Posterior vena cava (tissue), 2 donors: ENCODE data around the gene ZAR1L. TPM values are rescaled to one million over a fixed set of nuclear protein-coding genes. Genes with fewer than 3 reads are reported as not detected.
"Not testable (repeated sequence)": the region's sequence is repeated elsewhere in the genome, so short reads cannot be mapped to it uniquely, and the experiment has no call there.

ENCODE experiments used
- DNase-seq: peaks from one replicate; pipeline ENCODE4 v3.0.0-alpha.2; 2020; ENCODE audit warnings: low spot score
- intact Hi-C, 2 donors: fragments of 100-400 bp; cut with DNase I; formaldehyde crosslinking; loops; one replicate each; pipeline versions ENCODE4 v1.14.1 to v1.14.2; 2022 to 2023
- long read RNA-seq, 2 donors: library from polyadenylated mRNA; unstranded; transcript quantifications; one replicate each; pipeline ENCODE4 v2.0.0, GENCODE V29; 2020 to 2021
- total RNA-seq, 2 donors: library from RNA; stranded (reverse); fragmentation: NEBNext Ultra II Directional; extraction: Animal tissue kit (Norgen Biotek cat#: 25700); gene quantifications; one replicate each; pipeline ENCODE4 v1.2.1, GENCODE V29; 2021
- donor health status: DM: yes; HTN: yes; CAD: no.
- donor health status: DM: yes; HTN: yes; CAD: no.

Gene ZAR1L, protein sequence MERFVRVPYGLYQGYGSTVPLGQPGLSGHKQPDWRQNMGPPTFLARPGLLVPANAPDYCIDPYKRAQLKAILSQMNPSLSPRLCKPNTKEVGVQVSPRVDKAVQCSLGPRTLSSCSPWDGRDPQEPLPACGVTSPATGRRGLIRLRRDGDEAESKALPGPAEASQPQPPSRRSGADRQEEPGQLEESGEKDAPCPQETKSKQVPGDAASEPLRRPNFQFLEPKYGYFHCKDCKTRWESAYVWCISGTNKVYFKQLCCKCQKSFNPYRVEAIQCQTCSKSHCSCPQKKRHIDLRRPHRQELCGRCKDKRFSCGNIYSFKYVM
- not detected for total RNA-seq
- long read RNA-seq, donor 1, result 0 reads
- long read RNA-seq, donor 2, result 0 reads

DNA sequence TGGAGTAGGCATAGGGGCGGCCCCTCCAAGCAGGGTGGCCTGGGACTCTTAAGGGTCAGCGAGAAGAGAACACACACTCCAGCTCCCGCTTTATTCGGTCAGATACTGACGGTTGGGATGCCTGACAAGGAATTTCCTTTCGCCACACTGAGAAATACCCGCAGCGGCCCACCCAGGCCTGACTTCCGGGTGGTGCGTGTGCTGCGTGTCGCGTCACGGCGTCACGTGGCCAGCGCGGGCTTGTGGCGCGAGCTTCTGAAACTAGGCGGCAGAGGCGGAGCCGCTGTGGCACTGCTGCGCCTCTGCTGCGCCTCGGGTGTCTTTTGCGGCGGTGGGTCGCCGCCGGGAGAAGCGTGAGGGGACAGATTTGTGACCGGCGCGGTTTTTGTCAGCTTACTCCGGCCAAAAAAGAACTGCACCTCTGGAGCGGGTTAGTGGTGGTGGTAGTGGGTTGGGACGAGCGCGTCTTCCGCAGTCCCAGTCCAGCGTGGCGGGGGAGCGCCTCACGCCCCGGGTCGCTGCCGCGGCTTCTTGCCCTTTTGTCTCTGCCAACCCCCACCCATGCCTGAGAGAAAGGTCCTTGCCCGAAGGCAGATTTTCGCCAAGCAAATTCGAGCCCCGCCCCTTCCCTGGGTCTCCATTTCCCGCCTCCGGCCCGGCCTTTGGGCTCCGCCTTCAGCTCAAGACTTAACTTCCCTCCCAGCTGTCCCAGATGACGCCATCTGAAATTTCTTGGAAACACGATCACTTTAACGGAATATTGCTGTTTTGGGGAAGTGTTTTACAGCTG is at the start of gene ZAR1L, which contains the start of gene BRCA2:
Gene ZAR1L (minus strand): TSS at position 126 of the 790 bp plus-strand sequence. CDS start 3,438 bp downstream, outside the sequence.
Gene BRCA2 (plus strand): TSS at position 271 of the 790 bp plus-strand sequence. CDS start 953 bp downstream, outside the sequence.
- intact Hi-C loops, result no loop called here
- peak; percentile 97 for DNase-seq

DNA sequence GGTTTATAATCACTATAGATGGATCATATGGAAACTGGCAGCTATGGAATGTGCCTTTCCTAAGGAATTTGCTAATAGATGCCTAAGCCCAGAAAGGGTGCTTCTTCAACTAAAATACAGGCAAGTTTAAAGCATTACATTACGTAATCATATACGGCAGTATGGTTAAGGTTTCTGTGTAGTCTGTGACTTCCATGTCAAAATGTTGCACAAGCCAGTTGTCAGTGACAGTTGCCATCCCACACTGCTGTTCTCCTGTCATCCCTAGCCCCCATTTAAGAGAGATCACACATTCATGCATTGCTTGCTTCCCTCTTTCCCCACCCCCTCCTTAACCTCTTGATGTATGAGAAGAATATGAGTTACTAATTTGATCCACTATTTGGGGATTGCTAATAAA is 47.4 kb upstream of the ZAR1L start:
- intact Hi-C loops, result no loop called here
- no peak for DNase-seq

DNA sequence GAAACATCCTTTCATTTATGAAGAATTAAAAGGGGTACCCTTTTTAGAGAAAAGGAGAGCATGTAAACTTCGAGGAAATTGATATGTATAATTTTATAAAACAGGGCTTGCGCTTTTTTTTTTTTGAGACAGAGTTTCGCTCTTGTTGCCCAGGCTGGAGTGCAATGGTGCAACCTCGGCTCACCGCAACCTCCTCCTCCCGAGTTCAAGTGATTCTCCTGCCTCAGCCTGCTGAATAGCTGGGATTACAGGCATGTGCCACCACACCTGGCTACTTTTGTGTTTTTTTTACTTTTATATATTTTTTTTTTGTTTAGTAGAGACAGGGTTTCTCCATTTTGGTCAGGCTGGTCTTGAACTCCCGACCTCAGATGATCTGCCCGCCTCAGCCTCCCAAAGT is 40.8 kb upstream of the ZAR1L start:
- intact Hi-C loops, result not testable (repeated sequence)

DNA sequence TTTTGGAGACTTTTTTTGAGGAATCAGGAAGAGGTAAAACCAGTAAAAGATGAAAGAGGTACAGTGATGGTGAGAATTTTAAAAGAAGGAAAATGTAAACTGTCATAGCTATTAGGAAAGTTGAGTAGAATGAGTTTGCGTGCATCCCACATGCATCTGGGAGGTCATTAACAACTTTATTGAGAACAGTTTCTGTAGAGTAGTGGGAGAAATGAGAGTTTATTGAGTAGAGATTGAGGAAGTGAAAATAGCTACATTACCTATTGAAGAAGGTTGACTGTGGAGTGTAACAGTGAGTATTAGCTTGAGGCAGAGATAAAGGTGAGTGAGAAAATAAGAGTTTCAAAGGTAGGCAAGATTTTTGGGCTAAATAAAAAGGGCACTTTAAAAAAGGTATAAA is 38.9 kb upstream of the ZAR1L start:
- intact Hi-C loops, result no loop called here
- DNase-seq, result no peak

More for the DNA sequence above, 40.8 kb upstream of the ZAR1L start:
- not testable (repeated sequence) for DNase-seq

DNA sequence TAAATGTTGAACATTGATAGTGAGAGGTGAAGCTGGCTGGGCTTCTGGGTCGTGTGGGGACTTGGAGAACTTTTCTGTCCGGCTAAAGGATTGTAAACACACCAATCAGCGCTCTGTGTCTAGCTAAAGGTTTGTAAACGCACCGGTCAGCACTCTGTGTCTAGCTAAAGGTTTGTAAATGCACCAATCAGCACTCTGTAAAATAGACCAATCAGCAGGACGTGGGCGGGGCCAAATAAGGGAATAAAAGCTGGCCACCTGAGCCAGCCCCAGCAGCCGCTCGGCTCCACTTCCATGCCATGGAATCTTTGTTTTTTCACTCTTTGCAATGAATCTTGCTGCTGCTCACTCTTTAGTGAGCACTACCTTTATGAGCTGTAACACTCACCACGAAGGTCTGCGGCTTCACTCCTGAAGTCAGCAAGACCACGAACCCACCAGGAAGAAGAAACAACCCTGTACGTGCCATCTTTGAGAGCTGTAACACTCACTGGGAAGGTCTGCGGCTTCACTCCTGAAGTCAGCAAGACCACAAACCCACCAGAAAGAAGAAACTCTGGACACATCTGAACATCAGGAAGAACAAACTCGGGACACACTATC is 35.8 kb upstream of the ZAR1L start:
- intact Hi-C loops, result not testable (repeated sequence)

DNA sequence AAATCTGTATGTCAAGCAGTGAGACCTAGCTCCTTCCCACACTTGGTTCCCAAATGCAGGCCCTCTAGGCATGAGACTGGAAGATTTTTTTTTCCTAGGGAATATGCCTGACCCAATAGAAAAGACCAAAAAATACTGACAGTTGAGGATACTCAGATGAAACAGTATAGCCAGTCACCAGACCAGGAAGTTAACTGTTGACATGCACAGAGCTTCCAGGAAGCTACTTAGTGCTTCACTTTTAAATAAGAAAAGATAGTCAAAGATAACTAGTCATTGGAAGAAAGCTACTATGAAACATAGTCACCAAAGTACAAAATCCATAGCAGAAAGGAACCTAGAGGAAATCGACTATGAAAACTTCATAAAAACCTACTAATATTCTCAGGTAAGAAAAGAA is 32.5 kb upstream of the ZAR1L start:
- DNase-seq, result no peak
- intact Hi-C loops, result no loop called here

More for the DNA sequence above, 35.8 kb upstream of the ZAR1L start:
- not testable (repeated sequence) for DNase-seq

DNA sequence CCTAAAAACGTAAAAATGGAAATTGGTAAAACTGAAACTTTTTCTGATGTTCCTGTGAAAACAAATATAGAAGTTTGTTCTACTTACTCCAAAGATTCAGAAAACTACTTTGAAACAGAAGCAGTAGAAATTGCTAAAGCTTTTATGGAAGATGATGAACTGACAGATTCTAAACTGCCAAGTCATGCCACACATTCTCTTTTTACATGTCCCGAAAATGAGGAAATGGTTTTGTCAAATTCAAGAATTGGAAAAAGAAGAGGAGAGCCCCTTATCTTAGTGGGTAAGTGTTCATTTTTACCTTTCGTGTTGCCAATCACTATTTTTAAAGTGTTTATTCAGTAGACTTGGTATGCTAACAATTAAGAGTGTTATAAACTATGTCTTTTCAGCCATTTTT is 25.8 kb upstream of the ZAR1L start:
- intact Hi-C loops, result no loop called here
- no peak for DNase-seq

DNA sequence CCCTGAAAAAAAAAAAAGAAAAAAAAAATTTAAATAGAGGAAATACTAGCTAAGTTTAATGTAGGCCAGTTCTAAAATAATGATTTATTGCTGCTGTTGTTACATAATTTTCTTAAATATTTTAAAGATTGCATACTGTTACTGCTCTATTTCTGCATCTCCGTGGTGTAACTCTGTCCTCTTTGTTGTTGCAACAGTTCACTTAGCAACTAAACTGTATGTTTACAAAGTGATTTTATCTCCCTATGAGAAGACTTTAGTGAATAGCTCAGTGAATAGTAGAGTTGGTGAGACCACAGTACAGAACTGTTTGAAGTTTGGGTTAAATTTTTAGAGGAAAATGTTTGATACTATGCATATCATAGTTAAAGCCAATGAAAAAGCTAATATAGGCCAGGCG is 19.5 kb upstream of the ZAR1L start:
- DNase-seq, result no peak
- intact Hi-C loops, result no loop called here

DNA sequence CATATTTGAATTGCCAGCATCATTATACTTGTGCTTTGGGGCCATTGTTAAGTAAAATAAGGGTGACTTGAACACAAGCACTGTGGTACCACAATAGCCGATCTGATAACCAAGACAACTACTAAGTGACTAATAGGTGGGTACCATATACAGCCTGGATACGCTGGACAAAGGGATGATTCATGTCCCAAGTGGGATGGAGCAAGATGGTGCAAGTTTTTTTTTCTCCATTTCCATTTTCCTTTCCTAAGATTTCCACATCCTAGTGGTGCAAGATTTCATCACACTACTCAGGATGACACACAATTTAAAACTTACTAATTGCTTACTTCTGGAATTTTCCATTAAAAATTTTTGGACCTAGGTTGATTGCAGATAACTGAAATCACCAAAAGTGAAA is 15.3 kb upstream of the ZAR1L start:
- no peak for DNase-seq
- intact Hi-C loops, result no loop called here

DNA sequence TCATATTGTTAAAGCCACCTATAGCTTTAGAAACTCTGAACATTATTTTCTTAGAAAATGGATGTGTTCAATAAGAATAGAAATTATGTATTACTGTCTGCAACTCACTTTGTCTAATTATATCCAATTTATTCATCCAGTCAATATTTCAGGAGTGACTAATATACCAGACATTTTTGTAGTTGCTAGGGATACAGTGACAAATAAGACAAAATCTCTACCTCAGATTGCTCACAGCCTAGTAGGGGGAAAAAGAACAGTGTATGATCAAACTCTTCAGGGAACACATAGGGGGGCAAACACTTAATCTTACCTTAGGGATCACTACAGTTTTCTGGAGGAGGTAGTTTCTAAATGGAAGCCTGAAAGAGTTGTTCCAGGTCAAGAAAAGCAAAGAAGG is 8.7 kb upstream of the ZAR1L start:
- no peak for DNase-seq
- intact Hi-C loops, result no loop called here

DNA sequence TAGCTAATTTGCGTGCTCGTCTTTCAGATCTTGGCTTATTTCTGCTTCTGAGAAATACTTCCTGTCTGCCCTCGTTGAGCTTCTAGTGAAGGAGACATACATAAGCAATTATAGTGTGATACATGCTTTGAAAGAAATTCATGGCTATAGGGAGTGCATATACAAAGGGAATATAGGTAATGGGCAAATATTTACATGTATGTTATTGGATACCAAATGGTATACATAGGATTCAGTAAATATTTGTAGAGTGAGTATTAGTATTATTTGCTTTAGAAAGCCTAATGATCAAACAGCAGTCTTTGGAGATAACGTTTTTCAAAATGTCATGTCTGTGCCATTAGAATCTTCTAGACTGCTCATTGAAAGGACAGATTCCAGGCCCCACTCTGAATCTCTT is 5.4 kb upstream of the ZAR1L start:
- no peak for DNase-seq
- intact Hi-C loops, result no loop called here

DNA sequence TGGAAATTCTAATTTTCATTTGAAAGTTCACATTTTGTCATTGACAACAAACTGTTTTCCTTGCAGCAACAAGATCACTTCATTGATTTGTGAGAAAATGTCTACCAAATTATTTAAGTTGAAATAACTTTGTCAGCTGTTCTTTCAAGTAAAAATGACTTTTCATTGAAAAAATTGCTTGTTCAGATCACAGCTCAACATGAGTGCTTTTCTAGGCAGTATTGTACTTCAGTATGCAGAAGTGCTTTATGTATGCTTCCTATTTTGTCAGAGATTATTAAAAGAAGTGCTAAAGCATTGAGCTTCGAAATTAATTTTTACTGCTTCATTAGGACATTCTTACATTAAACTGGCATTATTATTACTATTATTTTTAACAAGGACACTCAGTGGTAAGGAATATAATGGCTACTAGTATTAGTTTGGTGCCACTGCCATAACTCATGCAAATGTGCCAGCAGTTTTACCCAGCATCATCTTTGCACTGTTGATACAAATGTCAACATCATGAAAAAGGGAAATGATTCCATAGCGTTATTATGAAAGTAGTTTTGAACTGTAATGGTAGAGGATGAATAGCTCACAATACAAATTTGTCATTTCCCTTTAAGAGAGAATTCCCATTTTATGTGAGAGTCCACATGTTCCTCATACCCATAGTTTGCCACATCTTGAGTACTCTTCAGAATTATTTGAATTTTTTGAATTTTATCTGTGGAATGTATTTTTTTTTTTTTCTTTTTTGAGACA is 2.7 kb upstream of the ZAR1L start:
- DNase-seq, result no peak
- intact Hi-C loops, result no loop called here

DNA sequence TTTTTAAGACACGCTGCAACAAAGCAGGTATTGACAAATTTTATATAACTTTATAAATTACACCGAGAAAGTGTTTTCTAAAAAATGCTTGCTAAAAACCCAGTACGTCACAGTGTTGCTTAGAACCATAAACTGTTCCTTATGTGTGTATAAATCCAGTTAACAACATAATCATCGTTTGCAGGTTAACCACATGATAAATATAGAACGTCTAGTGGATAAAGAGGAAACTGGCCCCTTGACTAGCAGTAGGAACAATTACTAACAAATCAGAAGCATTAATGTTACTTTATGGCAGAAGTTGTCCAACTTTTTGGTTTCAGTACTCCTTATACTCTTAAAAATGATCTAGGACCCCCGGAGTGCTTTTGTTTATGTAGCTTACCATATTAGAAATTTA is 1.3 kb upstream of the ZAR1L start:
- intact Hi-C loops, result no loop called here
- no peak for DNase-seq

DNA sequence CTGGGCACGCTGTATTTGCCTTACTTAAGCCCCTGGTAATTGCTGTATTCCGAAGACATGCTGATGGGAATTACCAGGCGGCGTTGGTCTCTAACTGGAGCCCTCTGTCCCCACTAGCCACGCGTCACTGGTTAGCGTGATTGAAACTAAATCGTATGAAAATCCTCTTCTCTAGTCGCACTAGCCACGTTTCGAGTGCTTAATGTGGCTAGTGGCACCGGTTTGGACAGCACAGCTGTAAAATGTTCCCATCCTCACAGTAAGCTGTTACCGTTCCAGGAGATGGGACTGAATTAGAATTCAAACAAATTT is 821 bp upstream of the ZAR1L start:
- intact Hi-C loops, result no loop called here
- DNase-seq, result no peak

DNA sequence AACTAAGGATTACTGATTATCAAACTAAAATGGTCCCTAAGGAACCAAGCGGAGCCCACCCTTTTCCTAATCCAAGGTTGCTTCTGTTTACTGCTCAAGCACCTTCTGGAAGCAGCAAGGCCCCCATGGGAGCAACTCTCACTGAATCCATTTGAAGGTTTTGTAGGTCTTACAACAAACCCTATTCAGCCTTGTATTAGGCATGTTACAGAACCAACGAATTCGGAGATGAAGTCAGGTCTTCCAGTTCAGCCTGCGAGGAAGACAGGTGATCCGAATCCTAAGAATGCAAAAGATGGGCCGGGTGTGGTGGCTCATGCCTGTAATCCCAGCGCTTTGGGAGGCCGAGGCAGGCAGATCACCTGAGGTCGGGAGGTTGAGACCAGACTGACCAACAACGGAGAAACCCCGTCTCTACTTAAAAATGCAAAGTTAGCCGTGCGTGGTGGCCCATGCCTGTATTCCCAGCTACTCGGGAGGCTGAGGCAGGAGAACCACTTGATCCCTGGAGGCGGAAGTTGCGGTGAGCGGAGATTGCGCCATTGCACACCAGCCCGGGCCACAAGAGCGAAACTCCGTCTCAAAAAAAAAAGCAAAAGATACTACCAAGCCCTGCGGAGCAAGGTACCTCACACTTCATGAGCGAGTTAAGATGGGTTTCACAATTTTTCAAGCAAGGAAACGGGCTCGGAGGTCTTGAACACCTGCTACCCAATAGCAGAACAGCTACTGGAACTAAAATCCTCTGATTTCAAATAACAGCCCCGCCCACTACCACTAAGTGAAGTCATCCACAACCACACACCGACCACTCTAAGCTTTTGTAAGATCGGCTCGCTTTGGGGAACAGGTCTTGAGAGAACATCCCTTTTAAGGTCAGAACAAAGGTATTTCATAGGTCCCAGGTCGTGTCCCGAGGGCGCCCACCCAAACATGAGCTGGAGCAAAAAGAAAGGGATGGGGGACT is 609 bp downstream of the ZAR1L start:
- peak; percentile 90 for DNase-seq
- intact Hi-C loops, result loop anchor here (5.0 kb wide), 2 partner anchors 292 to 297 kb away; no protein-coding TSS in a partner anchor

DNA sequence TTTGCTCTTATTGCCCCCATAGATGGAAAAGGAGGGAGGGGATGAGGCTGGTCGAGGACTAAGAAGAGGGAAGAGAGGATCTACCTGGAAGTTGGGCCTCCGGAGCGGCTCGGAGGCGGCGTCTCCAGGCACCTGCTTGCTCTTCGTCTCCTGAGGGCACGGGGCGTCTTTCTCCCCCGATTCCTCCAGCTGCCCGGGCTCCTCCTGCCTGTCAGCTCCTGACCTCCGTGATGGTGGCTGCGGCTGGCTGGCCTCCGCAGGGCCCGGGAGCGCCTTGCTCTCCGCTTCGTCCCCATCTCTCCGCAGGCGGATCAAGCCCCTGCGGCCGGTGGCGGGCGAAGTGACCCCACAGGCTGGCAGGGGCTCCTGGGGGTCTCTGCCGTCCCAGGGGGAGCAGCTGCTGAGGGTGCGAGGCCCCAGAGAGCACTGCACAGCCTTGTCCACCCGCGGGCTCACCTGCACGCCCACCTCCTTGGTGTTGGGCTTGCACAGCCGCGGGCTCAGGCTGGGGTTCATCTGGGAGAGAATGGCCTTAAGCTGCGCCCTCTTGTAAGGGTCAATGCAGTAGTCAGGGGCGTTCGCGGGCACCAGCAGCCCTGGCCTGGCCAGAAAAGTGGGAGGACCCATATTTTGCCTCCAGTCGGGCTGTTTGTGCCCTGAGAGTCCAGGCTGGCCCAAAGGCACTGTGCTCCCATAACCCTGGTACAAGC is 3.8 kb downstream of the ZAR1L start:
- intact Hi-C loops, result loop anchor here (5.0 kb wide), 2 partner anchors 289 to 294 kb away; no protein-coding TSS in a partner anchor
- DNase-seq, result peak; percentile 79

DNA sequence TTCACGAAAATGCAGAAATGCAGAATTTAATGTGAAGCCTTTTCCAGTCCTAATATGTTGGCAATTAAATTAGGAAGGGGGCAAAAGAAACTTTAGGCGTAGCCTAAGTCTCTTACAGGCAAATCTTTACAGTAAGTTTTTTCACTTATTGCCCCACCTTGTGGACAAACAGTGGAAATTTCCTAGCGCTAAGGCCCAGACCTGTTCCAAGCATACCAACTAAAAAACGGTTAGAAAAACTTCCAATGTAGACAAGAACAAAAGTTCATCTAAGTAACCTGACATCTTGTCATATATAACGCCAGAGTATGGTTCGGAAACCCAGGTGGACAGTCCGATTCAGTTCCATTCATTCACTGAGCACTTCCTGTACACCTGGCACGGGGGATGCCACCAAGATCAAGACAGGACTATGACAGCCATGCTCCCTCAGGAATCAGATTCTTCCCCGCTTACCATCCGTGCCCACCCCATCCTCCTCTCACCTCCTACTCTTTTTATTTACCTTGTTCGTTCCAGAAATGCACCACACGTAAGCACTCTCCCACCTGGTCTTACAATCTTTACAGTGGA is 4.9 kb downstream of the ZAR1L start:
- intact Hi-C loops, result loop anchor here (5.0 kb wide), 2 partner anchors 288 to 293 kb away; no protein-coding TSS in a partner anchor
- no peak for DNase-seq
